GM18502 (cell line): Measurements from ENCODE around the gene CDYL.
A peak's percentile ranks its signal among the peaks of the same experiment; 100 is the strongest.

ENCODE experiments used
- ATAC-seq: cut with Tn5 transposase; IDR thresholded peaks from one replicate; pipeline ENCODE4 v1.9.1; 2021; ENCODE audit warnings: mild to moderate bottlenecking; ENCODE audit not compliant: unreplicated experiment, poor library complexity

Gene CDYL

GRCh38 chr6:4776131-4776492, at the start of gene CDYL:
TSS of gene CDYL (plus strand) at chr6:4776404. CDS start at chr6:4776784, 380 bp downstream.
- peak; percentile 68 for ATAC-seq

GRCh38 chr6:4726645-4727044, 49.6 kb upstream of the CDYL start:
- no peak for ATAC-seq

GRCh38 chr6:4727217-4727616, 49.0 kb upstream of the CDYL start:
- ATAC-seq = no peak

- no peak for ATAC-seq
Measured at GRCh38 chr6:4727671-4728435, 48.4 kb upstream of the CDYL start.

GRCh38 chr6:4728436-4728769, 47.8 kb upstream of the CDYL start:
- ATAC-seq = no peak

GRCh38 chr6:4728926-4729325, 47.3 kb upstream of the CDYL start:
- no peak for ATAC-seq

- no peak for ATAC-seq
Measured at GRCh38 chr6:4731996-4732395, 44.2 kb upstream of the CDYL start.

- no peak for ATAC-seq
Measured at GRCh38 chr6:4732691-4733315, 43.4 kb upstream of the CDYL start.

GRCh38 chr6:4736371-4736873, 39.8 kb upstream of the CDYL start:
- ATAC-seq = no peak

- ATAC-seq = no peak
Measured at GRCh38 chr6:4740032-4740431, 36.2 kb upstream of the CDYL start.

- no peak for ATAC-seq
Measured at GRCh38 chr6:4743062-4743461, 33.1 kb upstream of the CDYL start.

- no peak for ATAC-seq
Measured at GRCh38 chr6:4743926-4744325, 32.3 kb upstream of the CDYL start.

- ATAC-seq = no peak
Measured at GRCh38 chr6:4747588-4747987, 28.6 kb upstream of the CDYL start.

GRCh38 chr6:4751823-4752464, 24.3 kb upstream of the CDYL start:
- ATAC-seq = no peak

GRCh38 chr6:4756247-4756646, 20.0 kb upstream of the CDYL start:
- no peak for ATAC-seq

GRCh38 chr6:4759997-4760396, 16.2 kb upstream of the CDYL start:
- ATAC-seq = no peak

- no peak for ATAC-seq
Measured at GRCh38 chr6:4760773-4761172, 15.4 kb upstream of the CDYL start.

- ATAC-seq = no peak
Measured at GRCh38 chr6:4762294-4762693, 13.9 kb upstream of the CDYL start.

- ATAC-seq = no peak
Measured at GRCh38 chr6:4763921-4764320, 12.3 kb upstream of the CDYL start.

GRCh38 chr6:4768815-4769214, 7.4 kb upstream of the CDYL start:
- no peak for ATAC-seq

GRCh38 chr6:4772750-4773149, 3.5 kb upstream of the CDYL start:
- ATAC-seq = no peak

GRCh38 chr6:4773181-4773580, 3.0 kb upstream of the CDYL start:
- ATAC-seq = no peak
